ENCODE results near the gene CBLB.

CBLB gene

GRCh38 chr3:105809208-105809888, 59.5 kb downstream of the CBLB start:
- DNase-seq (ENCODE audit: insufficient read length, low spot score) (no peak), FAIRE-seq (no peak)
- no peak for TF ChIP-seq POLR2A (IDR thresholded peaks at IDR 0.05; ENCODE audit: low read depth, low read length)

- no peak for DNase-seq (ENCODE audit: insufficient read length, low spot score)
- FAIRE-seq, result no peak
- TF ChIP-seq POLR2A (IDR thresholded peaks at IDR 0.05; ENCODE audit: low read depth, low read length), result no peak
Measured at GRCh38 chr3:105807701-105808100, 61.1 kb downstream of the CBLB start.

- no peak for FAIRE-seq
- DNase-seq (ENCODE audit: insufficient read length, low spot score), result no peak
- no peak for TF ChIP-seq POLR2A (IDR thresholded peaks at IDR 0.05; ENCODE audit: low read depth, low read length)
Measured at GRCh38 chr3:105807146-105807545, 61.7 kb downstream of the CBLB start.

DNA sequence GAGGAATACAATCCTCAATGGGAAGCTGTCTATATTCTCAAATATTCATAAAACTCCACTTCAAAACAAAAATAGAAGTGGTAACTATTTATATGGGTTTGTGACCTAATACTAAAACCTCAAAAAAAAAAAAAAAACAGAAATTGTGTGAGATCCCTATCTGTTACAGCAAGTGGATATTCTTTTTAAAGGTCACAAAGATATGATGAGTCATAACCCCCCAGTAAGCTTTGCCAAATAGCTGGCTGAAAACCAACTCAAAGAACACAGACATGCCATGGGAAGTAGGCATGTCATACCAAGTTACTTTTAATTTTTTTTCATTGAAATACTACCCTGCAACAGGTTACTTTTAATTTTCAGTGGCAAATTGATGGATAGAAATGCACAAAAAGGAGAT, 62.5 kb downstream of the CBLB start:
- no peak for TF ChIP-seq POLR2A (IDR thresholded peaks at IDR 0.05; ENCODE audit: low read depth, low read length)
- DNase-seq (ENCODE audit: insufficient read length, low spot score), result peak; percentile 7
- peak; percentile 97 for FAIRE-seq

DNA sequence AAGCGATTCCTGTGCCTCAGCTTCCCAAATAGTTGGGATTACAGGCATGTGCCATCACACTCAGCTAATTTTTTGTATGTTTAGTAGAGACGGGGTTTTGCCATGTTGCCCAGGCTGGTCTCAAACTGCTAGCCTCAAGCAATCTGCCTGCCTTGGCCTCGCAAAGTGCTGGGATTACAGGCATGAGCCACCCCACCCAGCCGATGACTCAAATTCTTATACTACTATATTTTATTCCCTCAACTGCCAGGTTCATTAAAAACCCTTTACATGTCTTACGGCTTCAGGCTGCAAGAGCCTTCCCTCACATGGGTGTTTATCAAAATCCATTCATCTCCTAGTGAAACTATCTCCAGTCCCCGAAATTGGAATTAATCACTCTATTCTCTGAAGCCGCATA, 63.4 kb downstream of the CBLB start:
- no peak for DNase-seq (ENCODE audit: insufficient read length, low spot score)
- no peak for FAIRE-seq

GRCh38 chr3:105802118-105802706, 66.6 kb downstream of the CBLB start:
- FAIRE-seq (no peak), DNase-seq (ENCODE audit: insufficient read length, low spot score) (no peak)
- TF ChIP-seq POLR2A (IDR thresholded peaks at IDR 0.05; ENCODE audit: low read depth, low read length), result no peak

More for the DNA sequence above, 63.4 kb downstream of the CBLB start:
- no peak for TF ChIP-seq POLR2A (IDR thresholded peaks at IDR 0.05; ENCODE audit: low read depth, low read length)

DNA sequence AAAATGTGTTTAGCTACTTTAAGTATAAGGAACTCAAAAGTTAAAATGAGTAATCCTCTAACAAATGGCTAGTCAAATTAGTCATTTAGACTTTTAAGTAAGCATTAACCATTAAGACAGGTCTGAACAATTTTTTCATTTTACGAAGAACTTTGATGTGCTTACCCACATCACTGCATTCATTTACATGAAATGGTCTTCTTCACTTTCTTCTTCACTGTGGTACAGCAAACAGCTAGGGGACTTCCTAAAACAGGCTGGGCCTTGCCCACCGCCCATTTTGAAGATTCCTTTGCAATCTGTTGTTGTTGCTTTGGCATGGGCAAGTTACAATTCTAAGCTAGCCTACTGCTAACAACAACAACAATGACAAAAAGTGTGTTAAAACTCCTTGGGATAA, 67.4 kb downstream of the CBLB start:
- FAIRE-seq (no peak), DNase-seq (ENCODE audit: insufficient read length, low spot score) (no peak)
- no peak for TF ChIP-seq POLR2A (IDR thresholded peaks at IDR 0.05; ENCODE audit: low read depth, low read length)

DNA sequence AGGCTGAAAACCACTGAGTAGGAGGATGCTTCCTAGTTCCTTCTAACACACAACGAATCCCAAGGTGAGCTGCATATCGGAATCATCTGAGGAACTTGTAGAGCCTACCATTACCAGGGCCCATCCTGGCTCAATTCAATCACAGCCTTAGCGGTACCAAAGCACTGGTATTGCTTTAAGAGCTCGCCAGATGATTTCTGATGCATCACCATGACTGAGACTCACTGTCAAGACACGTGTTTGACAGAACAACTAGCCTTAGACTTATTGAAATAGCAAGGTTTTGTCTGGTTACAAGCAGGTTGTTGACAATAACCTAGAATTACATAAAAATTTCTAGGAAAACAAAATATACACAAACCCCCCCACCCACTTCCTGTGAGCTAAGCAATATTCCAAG, 68.5 kb downstream of the CBLB start:
- DNase-seq (ENCODE audit: insufficient read length, low spot score) (no peak), FAIRE-seq (peak; percentile 73)
- no peak for TF ChIP-seq POLR2A (IDR thresholded peaks at IDR 0.05; ENCODE audit: low read depth, low read length)

DNA sequence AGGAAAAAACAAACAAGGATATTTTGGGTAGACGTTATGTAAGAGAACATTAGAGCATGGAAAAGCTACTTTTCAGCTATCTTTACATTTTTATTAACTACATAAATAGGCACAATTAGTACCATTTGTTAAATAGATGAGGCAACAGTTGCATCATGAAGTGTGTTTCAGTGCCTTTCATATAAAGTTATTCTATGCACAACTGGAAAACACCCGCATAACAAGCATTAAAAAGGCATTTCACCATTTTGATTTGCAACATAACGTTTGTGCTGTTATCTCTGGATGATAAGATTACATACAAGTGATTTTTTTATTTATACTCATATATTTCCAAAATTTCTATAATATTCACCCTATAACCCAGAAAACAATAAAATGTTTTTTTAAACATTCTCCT, 69.5 kb downstream of the CBLB start:
- DNase-seq (ENCODE audit: insufficient read length, low spot score), result no peak
- FAIRE-seq, result no peak
- TF ChIP-seq POLR2A (IDR thresholded peaks at IDR 0.05; ENCODE audit: low read depth, low read length), result no peak

DNA sequence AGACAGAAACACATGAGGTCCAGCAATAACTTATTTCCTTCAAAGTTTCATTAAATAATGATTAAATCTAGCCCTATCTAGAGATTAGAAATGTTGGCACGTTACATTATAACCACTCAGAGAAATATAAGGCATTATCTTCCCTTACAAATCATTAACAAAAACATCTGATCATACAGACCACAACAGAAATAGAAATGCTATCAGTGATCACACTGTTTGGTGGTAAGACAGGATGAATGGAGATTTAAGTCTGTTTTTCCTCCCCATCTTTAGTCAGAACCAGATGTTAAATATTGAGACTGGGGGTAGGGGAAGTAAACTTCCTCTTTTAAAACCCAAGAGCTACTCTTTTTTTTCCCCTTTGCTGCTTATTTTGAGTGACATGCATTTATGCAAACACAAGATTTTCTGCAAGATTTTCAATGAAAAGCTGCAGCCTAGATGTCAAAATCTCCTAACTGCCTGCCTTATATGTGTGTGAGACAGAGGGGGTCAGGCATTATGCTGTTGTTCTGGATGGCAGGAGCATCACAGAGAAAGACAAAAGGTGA, 70.4 kb downstream of the CBLB start:
- FAIRE-seq, result no peak
- DNase-seq (ENCODE audit: insufficient read length, low spot score), result no peak
- no peak for TF ChIP-seq POLR2A (IDR thresholded peaks at IDR 0.05; ENCODE audit: low read depth, low read length)

DNA sequence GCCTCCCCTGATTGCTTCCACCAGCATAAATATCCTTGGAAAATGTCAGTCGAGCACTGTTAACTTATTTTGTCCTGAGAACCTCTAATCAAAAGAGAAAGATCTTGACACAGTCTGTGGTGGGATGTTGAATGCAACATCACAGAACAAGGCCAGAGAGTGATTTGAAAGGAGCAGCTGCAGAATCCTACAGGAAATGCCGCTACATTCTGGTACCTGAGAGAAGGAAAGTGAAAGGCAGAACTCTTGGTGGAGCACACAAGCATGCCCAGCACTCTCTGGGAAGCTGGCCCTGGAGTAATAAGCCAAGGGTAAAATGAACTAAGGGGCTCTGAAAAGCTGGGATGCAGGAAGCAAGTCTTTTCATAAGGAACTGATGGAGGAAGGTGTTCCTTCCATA, 75.8 kb downstream of the CBLB start:
- DNase-seq (ENCODE audit: insufficient read length, low spot score) (no peak), FAIRE-seq (no peak)
- no peak for TF ChIP-seq POLR2A (IDR thresholded peaks at IDR 0.05; ENCODE audit: low read depth, low read length)

DNA sequence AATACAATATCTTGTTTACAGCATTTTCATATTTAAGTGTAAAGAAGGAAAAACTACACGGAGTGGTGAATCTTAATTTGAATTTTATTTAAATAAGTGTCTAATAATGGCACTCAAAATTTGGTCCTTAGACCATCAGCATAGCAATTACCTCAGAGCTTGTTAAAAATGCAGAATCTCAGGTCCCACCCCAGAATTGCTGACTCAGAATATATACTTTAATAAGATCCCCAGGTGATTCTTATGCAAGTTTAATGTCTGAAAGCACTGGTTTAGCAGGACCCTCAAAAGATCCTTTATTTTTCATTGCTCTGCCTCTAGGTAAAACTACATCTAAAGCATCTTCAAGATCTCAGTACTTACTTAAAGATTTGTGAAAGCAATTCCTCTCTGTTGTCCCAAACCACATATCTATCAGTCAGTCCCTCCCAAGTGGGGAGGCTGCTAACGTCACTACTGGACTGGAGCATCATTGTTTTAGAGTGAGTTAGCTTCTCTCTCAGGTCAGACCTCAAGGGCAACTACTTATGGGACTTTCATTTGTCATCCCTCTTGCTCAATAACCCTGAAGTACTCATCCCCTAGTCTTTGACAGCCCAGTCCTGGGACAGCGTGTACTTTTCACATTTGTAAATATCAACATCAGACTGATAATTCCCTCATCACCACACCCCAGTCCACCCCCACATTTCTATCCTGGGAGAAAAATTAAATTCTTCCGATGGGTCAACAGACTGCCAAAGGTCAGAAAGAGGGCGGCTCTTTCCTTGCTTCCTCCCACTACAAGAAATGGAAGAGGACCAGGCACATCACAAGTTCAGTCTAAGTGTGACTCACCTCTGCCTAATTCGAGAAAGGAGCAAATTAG, 76.7 kb downstream of the CBLB start:
- peak; percentile 8 for DNase-seq (ENCODE audit: insufficient read length, low spot score)
- peak; percentile 96 for FAIRE-seq
- TF ChIP-seq POLR2A (IDR thresholded peaks at IDR 0.05; ENCODE audit: low read depth, low read length), result no peak

DNA sequence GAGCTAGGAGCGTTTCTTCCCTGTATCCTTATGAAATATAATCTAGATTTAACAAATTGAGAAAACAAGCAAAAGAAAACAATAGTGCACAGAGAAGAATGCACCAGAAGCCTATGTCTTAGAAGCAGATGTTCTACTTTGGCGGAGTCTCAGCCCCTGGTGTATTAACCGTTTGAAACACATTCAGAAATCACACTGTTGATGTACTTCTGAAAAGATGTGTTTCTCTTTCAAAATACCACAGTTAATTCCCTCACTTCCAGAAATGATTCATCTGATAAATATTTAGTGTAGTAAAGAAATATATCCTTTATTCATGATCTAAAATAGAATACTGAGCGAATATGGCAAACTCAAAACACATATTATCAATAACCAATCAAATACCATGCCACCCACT, 77.7 kb downstream of the CBLB start:
- no peak for TF ChIP-seq POLR2A (IDR thresholded peaks at IDR 0.05; ENCODE audit: low read depth, low read length)
- no peak for FAIRE-seq
- no peak for DNase-seq (ENCODE audit: insufficient read length, low spot score)

GRCh38 chr3:105790534-105790933, 78.3 kb downstream of the CBLB start:
- no peak for TF ChIP-seq POLR2A (IDR thresholded peaks at IDR 0.05; ENCODE audit: low read depth, low read length)
- FAIRE-seq, result no peak
- no peak for DNase-seq (ENCODE audit: insufficient read length, low spot score)

Measured in H54 (cell line).